HK-2 (cell line): ENCODE measurements around the gene SNRPA1.

Source experiments
- DNase-seq: peaks from one replicate; pipeline ENCODE4 v3.0.0-alpha.2; 2018; ENCODE audit not compliant: unreplicated experiment

The SNRPA1 gene

GRCh38 chr15:101242160-101242998 lies 52.7 kb downstream of the SNRPA1 start:
- no peak for DNase-seq

GRCh38 chr15:101240358-101240757 lies 54.7 kb downstream of the SNRPA1 start:
- no peak for DNase-seq

GRCh38 chr15:101239724-101240136 lies 55.3 kb downstream of the SNRPA1 start:
- no peak for DNase-seq

- no peak for DNase-seq
Observed at GRCh38 chr15:101237251-101237650, 57.8 kb downstream of the SNRPA1 start.

- DNase-seq, result no peak
Observed at GRCh38 chr15:101233651-101234280, 61.3 kb downstream of the SNRPA1 start.

GRCh38 chr15:101232677-101233076 lies 62.4 kb downstream of the SNRPA1 start:
- no peak for DNase-seq
